Measurements from ENCODE around the gene RAPGEF2.
"Not testable (repeated sequence)": the region's sequence is repeated elsewhere in the genome, so short reads cannot be mapped to it uniquely, and the experiment has no call there.

The RAPGEF2 gene

DNA sequence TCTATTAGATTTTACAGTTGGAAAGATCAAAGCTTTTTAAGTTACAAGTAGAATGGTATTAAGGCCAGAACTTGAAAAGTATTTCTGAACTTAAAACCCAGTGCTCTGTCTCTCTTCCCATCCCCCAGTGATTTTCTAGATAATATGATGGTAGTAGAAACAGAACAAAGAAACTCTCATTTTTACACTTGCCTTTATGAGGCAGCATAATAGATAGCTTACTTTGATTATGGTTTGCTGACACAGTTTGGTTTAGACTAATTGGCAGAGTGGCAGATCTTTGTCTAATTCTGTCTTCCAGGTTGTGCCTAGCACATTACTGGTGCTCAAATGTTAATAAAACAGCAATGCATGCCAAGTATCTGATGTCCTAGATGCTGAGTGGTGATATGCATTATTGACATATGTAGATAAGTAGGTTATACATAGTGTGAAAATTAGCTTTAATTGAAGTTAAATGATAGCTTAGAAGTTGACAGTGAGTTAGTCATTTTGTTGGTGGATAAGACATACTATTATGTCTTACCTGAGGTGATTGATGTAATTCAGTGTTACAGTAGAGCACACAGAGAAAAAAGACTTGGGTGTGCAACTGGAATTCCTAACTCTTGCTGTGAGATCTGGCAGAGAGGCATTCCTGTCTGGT, 4.3 kb upstream of the RAPGEF2 start:
- no peak for FAIRE-seq

- no peak for FAIRE-seq
Observed at GRCh38 chr4:159101988-159102621, 774 bp upstream of the RAPGEF2 start.

DNA sequence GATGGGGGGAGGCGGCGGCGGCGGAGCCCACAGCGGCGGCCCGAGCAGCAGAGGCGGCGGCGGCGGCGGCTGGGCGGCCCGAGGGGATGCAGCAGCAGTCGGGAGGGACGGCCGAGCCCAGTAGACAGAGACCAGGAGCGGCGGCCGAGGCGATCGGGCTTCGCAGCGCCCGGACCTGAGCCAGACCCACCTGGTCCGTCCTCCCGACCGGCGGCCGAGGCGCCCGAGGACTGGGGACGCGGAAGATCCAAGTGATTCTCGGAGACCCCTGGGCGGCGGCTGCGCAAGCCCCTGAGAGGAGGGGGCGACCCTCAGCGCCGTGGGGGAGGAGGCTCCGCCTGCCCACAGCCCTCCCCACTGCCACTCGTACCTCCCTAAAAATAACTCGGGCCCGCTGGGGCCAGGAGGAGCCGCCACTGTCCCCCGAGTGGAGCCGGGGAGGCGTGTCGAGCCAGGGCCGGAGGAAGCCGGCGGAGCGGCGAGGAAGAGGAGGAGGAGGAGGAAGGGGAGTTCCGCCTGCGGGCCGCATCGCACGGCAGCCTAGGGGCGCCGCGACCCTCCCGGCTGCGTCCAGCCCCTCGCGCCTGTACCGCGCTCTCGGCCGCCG, 608 bp downstream of the RAPGEF2 start:
- no peak for FAIRE-seq

DNA sequence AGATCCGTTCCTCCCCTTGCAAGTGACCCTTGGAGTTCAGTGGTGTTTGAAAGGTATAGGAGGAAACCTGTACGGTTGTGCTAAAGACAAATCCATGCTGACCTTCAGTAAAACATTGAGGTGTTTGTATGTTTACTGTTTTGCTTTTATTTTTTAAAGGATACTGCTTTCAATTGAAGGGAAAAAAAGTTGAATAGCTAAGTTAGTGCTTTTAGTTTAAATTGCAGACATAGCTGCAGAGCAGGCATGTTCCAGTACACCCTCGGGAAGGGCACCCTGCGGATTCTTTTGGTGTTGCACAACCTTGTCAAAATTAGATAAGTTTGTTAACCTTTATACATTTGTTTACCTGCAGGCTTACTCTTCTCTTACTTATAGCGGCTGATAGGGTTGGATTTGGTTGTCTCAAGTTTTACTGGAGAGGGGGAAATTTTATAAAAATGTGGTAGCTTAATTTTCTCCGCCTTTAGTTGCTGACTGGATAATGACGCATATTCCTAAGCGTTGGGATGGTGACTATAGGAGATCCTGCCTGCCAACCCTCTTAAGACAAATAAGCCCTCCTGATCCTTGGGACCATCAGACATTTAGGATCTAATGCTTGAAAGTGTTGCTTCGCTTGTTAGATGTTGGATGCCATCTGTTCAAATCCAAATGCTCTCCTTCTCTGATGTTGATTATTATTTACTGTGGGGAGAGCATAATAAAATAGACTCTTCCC, 2.0 kb downstream of the RAPGEF2 start:
- no peak for FAIRE-seq

DNA sequence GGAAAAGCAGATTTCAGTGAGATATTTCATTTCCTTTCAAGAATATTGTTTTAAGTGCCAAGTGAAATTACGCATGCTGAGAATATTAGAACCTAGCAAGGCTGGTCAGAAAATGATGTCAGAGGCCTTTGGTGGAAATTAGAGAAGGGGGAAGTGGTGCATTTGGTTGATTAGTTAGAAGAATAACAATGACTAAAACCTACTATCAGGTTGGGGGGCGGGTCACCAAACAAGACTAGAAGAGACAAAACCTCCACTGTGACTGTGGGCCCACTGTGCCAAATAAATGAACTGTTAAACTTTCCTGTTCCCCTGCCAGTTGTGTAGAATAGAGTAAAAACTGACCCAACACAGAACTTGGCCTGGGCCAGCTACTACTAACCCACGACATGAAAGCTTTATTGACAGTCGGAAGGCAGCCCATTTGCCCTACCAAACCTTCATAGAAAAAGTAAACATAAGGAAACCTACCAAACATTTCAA, 2.9 kb downstream of the RAPGEF2 start:
- FAIRE-seq = no peak

- FAIRE-seq = no peak
Observed at GRCh38 chr4:159106636-159107035, 3.8 kb downstream of the RAPGEF2 start.

- FAIRE-seq = no peak
Observed at GRCh38 chr4:159107203-159107925, 4.5 kb downstream of the RAPGEF2 start.

- FAIRE-seq = no peak
Observed at GRCh38 chr4:159108124-159108523, 5.2 kb downstream of the RAPGEF2 start.

DNA sequence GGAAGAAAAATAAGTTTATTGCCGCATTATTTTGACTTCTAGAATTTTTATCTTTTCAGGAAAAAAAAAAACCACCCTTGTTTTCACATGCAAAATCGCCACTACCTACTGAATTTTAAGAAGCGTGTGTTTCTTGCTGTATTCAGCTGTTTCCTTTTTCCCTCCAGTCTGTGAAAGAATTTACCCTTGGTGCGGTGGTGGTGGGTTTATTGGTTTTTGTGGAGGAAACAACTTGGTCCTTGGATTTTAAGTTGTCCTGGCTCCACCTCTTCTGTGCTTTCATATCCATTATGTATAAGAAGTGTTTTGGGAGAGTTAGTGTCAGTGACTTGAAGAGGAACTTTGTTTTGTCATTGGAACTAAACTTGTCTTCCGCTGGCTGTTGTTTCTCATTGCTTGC, 8.1 kb downstream of the RAPGEF2 start:
- no peak for FAIRE-seq

GRCh38 chr4:159111416-159111815, 8.5 kb downstream of the RAPGEF2 start:
- no peak for FAIRE-seq

- FAIRE-seq = not testable (repeated sequence)
Observed at GRCh38 chr4:159113366-159113765, 10.5 kb downstream of the RAPGEF2 start.

DNA sequence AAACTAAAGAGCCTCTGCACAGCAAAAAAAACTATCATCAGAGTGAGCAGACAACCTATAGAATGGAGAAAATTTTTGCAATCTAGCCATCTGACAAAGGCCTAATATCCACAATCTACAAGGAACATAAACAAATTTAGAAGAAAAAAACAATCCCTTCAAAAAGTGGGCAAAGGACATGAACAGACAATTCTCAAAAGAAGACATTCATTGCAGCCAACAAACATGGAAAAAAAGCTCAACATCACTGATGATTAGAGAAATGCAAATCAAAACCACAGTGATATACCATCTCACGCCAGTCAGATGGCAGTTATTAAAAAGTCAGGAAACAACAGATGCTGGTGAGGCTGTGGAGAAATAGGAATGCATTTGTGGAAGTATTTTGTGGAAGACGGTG, 13.2 kb downstream of the RAPGEF2 start:
- not testable (repeated sequence) for FAIRE-seq

GRCh38 chr4:159116693-159117092, 13.8 kb downstream of the RAPGEF2 start:
- FAIRE-seq = not testable (repeated sequence)

DNA sequence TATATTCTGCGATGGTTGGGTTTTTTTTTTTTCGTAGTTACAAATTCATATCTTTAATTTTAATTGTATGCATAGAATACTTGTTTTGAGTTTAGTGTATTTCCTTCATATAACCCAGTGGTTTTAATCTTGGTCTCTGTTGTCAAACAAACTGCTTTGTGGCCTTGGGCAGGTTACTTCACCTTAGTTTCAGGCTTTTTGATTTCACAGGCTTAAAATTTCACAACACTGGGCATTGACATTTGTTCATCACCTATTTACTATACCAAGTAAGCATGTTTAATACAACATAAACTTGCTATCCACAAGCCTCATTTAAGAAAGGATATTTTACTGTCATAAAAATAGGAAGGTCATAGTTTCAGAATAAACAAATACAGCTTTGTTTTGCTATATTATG, 14.7 kb downstream of the RAPGEF2 start:
- no peak for FAIRE-seq

- FAIRE-seq = no peak
Observed at GRCh38 chr4:159117968-159118367, 15.1 kb downstream of the RAPGEF2 start.

DNA sequence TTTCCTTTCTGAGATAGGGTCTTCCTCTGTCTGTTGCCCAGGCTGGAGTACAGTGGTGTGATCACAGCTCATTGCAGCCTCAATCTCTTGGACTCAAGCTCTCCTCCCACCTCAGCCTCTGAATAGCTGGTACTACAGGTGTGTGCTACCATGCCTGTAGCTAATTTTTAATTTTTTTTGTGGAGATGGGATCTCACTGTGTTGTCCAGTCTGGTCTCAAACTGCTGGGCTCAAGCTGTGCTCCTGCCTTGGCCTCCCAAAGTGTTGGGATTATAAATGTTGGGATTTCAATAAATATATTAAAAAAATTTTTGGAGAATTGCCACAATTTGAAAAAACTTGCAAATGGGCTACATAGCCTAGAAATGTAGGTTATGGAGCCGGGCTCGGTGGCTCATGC, 18.5 kb downstream of the RAPGEF2 start:
- no peak for FAIRE-seq

DNA sequence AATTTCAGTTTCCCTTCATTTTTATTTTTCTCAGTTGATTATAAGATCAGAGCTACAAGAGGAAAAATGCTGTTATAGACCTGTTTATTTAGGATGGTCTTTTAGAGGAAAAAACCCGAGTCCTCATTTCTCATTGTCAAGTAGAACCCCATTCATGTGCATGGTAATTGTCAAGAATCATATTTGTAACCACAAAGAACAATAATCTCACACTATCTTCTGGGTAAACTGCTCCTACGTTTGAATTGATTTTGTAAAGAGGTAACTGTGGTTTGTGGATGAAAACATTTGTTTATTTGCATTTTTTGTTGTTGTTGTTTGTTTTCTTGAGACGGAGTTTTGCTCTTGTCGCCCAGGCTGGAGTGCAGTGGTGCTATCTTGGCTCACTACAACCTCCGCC, 23.8 kb downstream of the RAPGEF2 start:
- FAIRE-seq = no peak

GRCh38 chr4:159127745-159128518, 25.1 kb downstream of the RAPGEF2 start:
- FAIRE-seq = no peak

DNA sequence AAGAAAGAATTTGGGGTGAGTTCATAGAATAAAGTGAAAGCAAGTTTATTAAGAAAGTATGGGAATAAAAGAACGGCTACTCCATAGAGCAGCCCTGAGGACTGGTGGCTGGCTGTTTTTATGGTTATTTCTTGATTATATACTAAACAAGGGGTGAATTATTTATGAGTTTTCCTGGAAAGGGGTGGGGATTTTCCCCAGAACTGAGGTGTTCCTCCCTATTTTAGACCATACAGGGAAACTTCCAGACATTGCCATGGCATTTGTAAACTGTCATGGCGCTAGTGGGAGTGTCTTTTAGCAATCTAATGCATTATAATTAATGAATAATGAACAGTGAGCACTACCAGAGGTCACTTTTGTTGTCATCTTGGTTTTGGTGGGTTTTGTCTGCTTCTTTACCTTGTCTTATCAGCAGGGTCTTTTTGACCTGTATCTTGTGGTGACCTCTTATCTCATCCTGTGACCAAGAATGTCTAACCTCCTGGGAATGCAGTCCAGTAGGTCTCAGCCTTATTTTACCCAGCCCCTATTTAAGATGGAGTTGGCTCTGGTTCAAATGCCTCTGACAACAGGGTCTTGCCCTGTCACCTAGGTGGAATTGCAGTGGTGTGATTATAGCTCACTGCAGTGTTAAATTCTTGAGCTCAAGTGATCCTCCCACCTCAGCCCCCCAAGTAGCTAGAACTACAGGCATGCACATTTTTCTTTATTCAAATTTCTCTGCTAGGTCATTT, 27.1 kb downstream of the RAPGEF2 start:
- no peak for FAIRE-seq

DNA sequence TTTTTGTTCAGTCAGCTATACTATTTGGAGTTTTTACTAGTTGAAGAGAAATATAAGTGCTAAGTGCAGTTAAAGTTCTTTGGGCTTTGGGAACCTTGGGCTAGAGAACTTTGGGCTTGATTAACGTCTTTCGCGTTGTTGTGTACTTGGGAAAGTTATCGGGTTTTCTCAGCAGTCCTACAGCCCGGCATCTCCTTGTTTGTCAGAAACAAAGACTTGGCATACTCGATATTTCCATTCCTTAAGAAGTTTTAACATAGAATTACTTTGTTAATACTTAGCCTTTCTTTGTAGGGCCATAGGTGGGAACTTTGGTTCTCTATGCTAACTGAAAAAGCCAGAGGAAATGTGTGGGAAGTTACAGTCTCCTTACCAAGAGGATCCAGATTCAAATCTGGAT, 28.7 kb downstream of the RAPGEF2 start:
- no peak for FAIRE-seq

DNA sequence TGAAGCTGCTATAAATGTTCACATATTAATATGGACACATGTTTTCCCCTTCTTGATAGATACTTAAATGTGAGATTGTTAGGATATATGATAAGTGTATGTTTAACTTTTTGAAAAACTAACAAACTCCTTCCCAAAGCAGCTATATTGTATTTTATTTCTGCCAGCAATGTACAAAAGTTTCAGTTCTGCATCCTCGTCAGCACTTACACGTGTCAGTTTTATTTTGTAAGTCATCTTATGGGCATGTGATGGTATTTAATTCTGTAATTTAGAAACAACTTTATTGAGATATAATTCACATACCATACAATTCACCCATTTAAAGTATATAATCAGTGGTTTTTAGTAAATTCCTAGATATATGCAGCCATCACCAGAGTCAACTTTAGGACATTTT, 31.6 kb downstream of the RAPGEF2 start:
- no peak for FAIRE-seq
